Calu3 (cell line): ENCODE results near the gene TBL1X. TPM values are rescaled to one million over a fixed set of nuclear protein-coding genes. Genes with fewer than 3 reads are reported as not detected.
"Not testable (repeated sequence)": the region's sequence is repeated elsewhere in the genome, so short reads cannot be mapped to it uniquely, and the experiment has no call there.

Experiments used
- BruUV-seq: library from RNA; stranded (reverse); fragments of 400-500 nt; replicated peaks from 2 replicates; lab custom pipeline; 2021; lab: Mats Ljungman, UMichigan
- CTCF ChIA-PET: fragments of 300-600 bp; sonication (Branson Sonifier 250); formaldehyde crosslinking; loops from one replicate; lab custom pipeline; 2022; ENCODE audit warnings: antibody characterized with exemption; lab: Charles Lee
- DNase-seq: peaks from one replicate; pipeline ENCODE4 v3.0.0; 2022
- H3K27ac Mint-ChIP-seq: one replicate; pipeline ENCODE4 v1.8.0; 2022; ENCODE audit warnings: mixed read lengths; ENCODE audit not compliant: unreplicated experiment
- H3K27me3 Mint-ChIP-seq: one replicate; pipeline ENCODE4 v1.8.0; 2022; ENCODE audit warnings: mixed read lengths; ENCODE audit not compliant: unreplicated experiment
- H3K36me3 Mint-ChIP-seq: one replicate; pipeline ENCODE4 v1.8.0; 2022; ENCODE audit warnings: mild to moderate bottlenecking, moderate library complexity, mixed read lengths; ENCODE audit not compliant: insufficient read depth, unreplicated experiment
- H3K4me1 Mint-ChIP-seq: one replicate; pipeline ENCODE4 v1.8.0; 2022; ENCODE audit warnings: mild to moderate bottlenecking, low read depth, mixed read lengths; ENCODE audit not compliant: unreplicated experiment
- H3K4me3 Mint-ChIP-seq: one replicate; pipeline ENCODE4 v1.8.0; 2022; ENCODE audit warnings: mild to moderate bottlenecking, low read depth, moderate library complexity, mixed read lengths; ENCODE audit not compliant: unreplicated experiment
- H3K9me3 Mint-ChIP-seq: one replicate; pipeline ENCODE4 v1.8.0; 2022; ENCODE audit warnings: low read depth, mixed read lengths; ENCODE audit not compliant: unreplicated experiment
- CTCF ChIP-seq: fragments of 200-600 bp; IDR thresholded peaks from one replicate; pipeline ENCODE4 v1.8.0; 2022; ENCODE audit warnings: antibody characterized with exemption; ENCODE audit not compliant: unreplicated experiment
- intact Hi-C: fragments of 100-400 bp; cut with micrococcal nuclease; formaldehyde crosslinking; loops from one replicate; pipeline ENCODE4 v1.10.0; 2022; ENCODE audit not compliant: unreplicated experiment
- total RNA-seq: library from RNA; stranded (reverse); gene quantifications from 2 replicates; pipeline ENCODE4 v1.2.3, GENCODE V29; 2022

Gene TBL1X
- total RNA-seq, 1 experiment from 2014 or later, result 25.0 TPM

GRCh38 chrX:9456250-9457074 lies 8.4 kb upstream of the TBL1X start:
- Mint-ChIP-seq H3K4me1 (no peaks in the 10 kb centered on the region), H3K36me3 (no peaks in the 10 kb centered on the region), H3K27me3 (no peaks in the 10 kb centered on the region), H3K9me3 (no peaks in the 10 kb centered on the region), H3K27ac (no peak overlapping the region), H3K4me3 (no peak overlapping the region)
- intact Hi-C loops, result no loop called here
- no TSS peak for BruUV-seq
- DNase-seq, result no peak
- CTCF ChIA-PET, result no interaction called here
- TF ChIP-seq CTCF, result no peak

- DNase-seq, CTCF ChIA-PET, H3K36me3 Mint-ChIP-seq, intact Hi-C loops, H3K27me3 Mint-ChIP-seq, H3K27ac Mint-ChIP-seq, BruUV-seq, H3K9me3 Mint-ChIP-seq, H3K4me3 Mint-ChIP-seq: not testable (repeated sequence)
- peaks cover 12% of the 10 kb centered on the region for H3K4me1 Mint-ChIP-seq
These were observed 6.8 kb upstream of the TBL1X start for GRCh38 chrX:9458034-9458433.

GRCh38 chrX:9458516-9459078 lies 6.3 kb upstream of the TBL1X start:
- no peak for DNase-seq
- no peak overlapping the region for H3K27ac Mint-ChIP-seq
- peaks cover 13% of the 10 kb centered on the region for H3K4me1 Mint-ChIP-seq
- CTCF ChIA-PET, result no interaction called here
- H3K27me3 Mint-ChIP-seq, result no peaks in the 10 kb centered on the region
- no peak for TF ChIP-seq CTCF
- H3K9me3 Mint-ChIP-seq, result no peaks in the 10 kb centered on the region
- no TSS peak for BruUV-seq
- peaks cover 7% of the 10 kb centered on the region for H3K36me3 Mint-ChIP-seq
- H3K4me3 Mint-ChIP-seq, result no peak overlapping the region
- intact Hi-C loops, result no loop called here

- Mint-ChIP-seq H3K27ac (no peak overlapping the region), H3K4me1 (peaks cover 20% of the 10 kb centered on the region), H3K36me3 (peaks cover 13% of the 10 kb centered on the region), H3K4me3 (no peak overlapping the region), H3K9me3 (no peaks in the 10 kb centered on the region), H3K27me3 (no peaks in the 10 kb centered on the region)
- CTCF ChIA-PET, result no interaction called here
- no peak for TF ChIP-seq CTCF
- DNase-seq, result no peak
- intact Hi-C loops, result no loop called here
- BruUV-seq, result no TSS peak
These were observed 5.6 kb upstream of the TBL1X start for GRCh38 chrX:9459186-9459748.
